OCI-LY7 (cell line): ENCODE data around the gene UBE4B. TPM values are rescaled to one million over a fixed set of nuclear protein-coding genes. Genes with fewer than 3 reads are reported as not detected.

Source experiments
- Bru-seq: library from RNA; stranded (reverse); fragments of 400-500 nt; gene quantifications from one replicate; lab custom pipeline; 2021; lab: Mats Ljungman, UMichigan
- BruChase-seq, 2 experiments: library from RNA; stranded (reverse); fragments of 400-500 nt; gene quantifications; one replicate each; lab custom pipeline; 2021; lab: Mats Ljungman, UMichigan
- BruUV-seq: library from RNA; stranded (reverse); fragments of 400-500 nt; replicated peaks from 2 replicates; lab custom pipeline; 2021; lab: Mats Ljungman, UMichigan
- CTCF ChIA-PET: fragments of 300-600 bp; sonication (Branson Sonifier 250); formaldehyde crosslinking; loops from one replicate; lab custom pipeline; 2022; ENCODE audit warnings: antibody characterized with exemption; ENCODE audit not compliant: unreplicated experiment; lab: Charles Lee
- POLR2A ChIA-PET: fragments of 300-600 bp; sonication (Branson Sonifier 250); formaldehyde crosslinking; loops from one replicate; lab custom pipeline; 2022; ENCODE audit warnings: antibody characterized with exemption; lab: Charles Lee
- DNase-seq: peaks from one replicate; pipeline ENCODE4 v3.0.0-alpha.2; 2015; ENCODE audit warnings: low spot score
- H2AFZ ChIP-seq: fragments of 200-600 bp; sonication (generic), shearing (Covaris generic); 2 replicates; pipeline ENCODE4 v1.6.1; 2014; ENCODE audit warnings: mild to moderate bottlenecking, antibody characterized with exemption, low read length, moderate library complexity
- H3K27ac ChIP-seq: fragments of 200-600 bp; sonication (generic); 2 replicates; pipeline ENCODE4 v1.5.1; 2014; ENCODE audit warnings: mixed run types, low read depth, mild to moderate bottlenecking, moderate library complexity, low read length, inconsistent platforms; ENCODE audit not compliant: poor library complexity, severe bottlenecking
- H3K36me3 ChIP-seq: fragments of 200-600 bp; sonication (generic); 2 replicates; pipeline ENCODE4 v1.6.1; 2014; ENCODE audit warnings: mild to moderate bottlenecking, antibody characterized with exemption, low read length, moderate library complexity, mixed read lengths; ENCODE audit not compliant: insufficient read depth
- H3K4me1 ChIP-seq: fragments of 200-600 bp; sonication (generic); 2 replicates; pipeline ENCODE4 v1.5.1; 2014; ENCODE audit warnings: mild to moderate bottlenecking, low read length; ENCODE audit not compliant: insufficient read depth, poor library complexity, severe bottlenecking
- H3K4me2 ChIP-seq: fragments of 200-600 bp; sonication (generic); 2 replicates; pipeline ENCODE4 v1.6.1; 2014; ENCODE audit warnings: mild to moderate bottlenecking, low read length
- H3K4me3 ChIP-seq: fragments of 200-600 bp; sonication (generic); 2 replicates; pipeline ENCODE4 v1.5.1; 2014; ENCODE audit warnings: mild to moderate bottlenecking, low read depth, low read length; ENCODE audit not compliant: poor library complexity, severe bottlenecking
- H3K79me2 ChIP-seq: fragments of 200-600 bp; sonication (generic); 2 replicates; pipeline ENCODE4 v1.6.1; 2016; ENCODE audit warnings: low read depth, mild to moderate bottlenecking, low read length, moderate library complexity, mixed read lengths; ENCODE audit not compliant: insufficient read depth
- H3K9me2 ChIP-seq: fragments of 200-600 bp; sonication (generic); 2 replicates; pipeline ENCODE4 v1.6.1; 2016; ENCODE audit warnings: mild to moderate bottlenecking, low read length, mixed read lengths; ENCODE audit not compliant: insufficient read depth
- H3K9me3 ChIP-seq: fragments of 200-600 bp; sonication (generic); 2 replicates; pipeline ENCODE4 v1.6.1; 2014; ENCODE audit warnings: mild to moderate bottlenecking, mixed run types, low read length, mixed read lengths
- H4K20me1 ChIP-seq: fragments of 200-600 bp; sonication (generic); 2 replicates; pipeline ENCODE4 v1.6.1; 2014; ENCODE audit warnings: mild to moderate bottlenecking, antibody characterized with exemption, low read length, moderate library complexity, mixed read lengths; ENCODE audit not compliant: insufficient read depth
- CTCF ChIP-seq: fragments of 200-600 bp; sonication (generic); conservative IDR thresholded peaks from 2 replicates; pipeline ENCODE4 v1.5.1; 2014; ENCODE audit warnings: mild to moderate bottlenecking, antibody characterized with exemption, low read length, moderate library complexity, mixed read lengths
- EZH2phosphoT487 ChIP-seq: fragments of 200-600 bp; sonication (generic); IDR thresholded peaks from 2 replicates; pipeline ENCODE4 v1.6.1; 2018; ENCODE audit warnings: low read depth, borderline replicate concordance, mild to moderate bottlenecking, mixed run types, antibody characterized with exemption, low read length, moderate library complexity, mixed read lengths
- intact Hi-C: fragments of 100-400 bp; cut with micrococcal nuclease; formaldehyde crosslinking; loops from one replicate; pipeline ENCODE4 v1.10.0; 2022; ENCODE audit not compliant: unreplicated experiment
- long read RNA-seq: library from polyadenylated mRNA; stranded (forward); transcript quantifications from one replicate; pipeline ENCODE4 v2.0.0, GENCODE V29; 2022
- total RNA-seq, 2 experiments: library from RNA; depleted of rRNA in 1 of 2; stranded (reverse); fragments of >200 nt in 1 of 2; shearing (Covaris generic) in 1 of 2; gene quantifications; 2 replicates each; pipeline ENCODE4 v1.2.3, GENCODE V29; 2014 to 2022

The UBE4B gene
- 19.7 and 21.5 TPM in 2 replicates for total RNA-seq (2014; rRNA removed; shearing (Covaris generic))
- 40.7 and 40.9 TPM in 2 replicates for total RNA-seq (2022)
- percentile 68 among the genes with signal in this experiment for Bru-seq, nascent RNA
- BruChase-seq, experiment 1, labeled RNA remaining after a 6-hour chase: percentile 78 among the genes with signal in this experiment
- BruChase-seq, experiment 2, labeled RNA remaining after a 2-hour chase: percentile 72 among the genes with signal in this experiment
- long read RNA-seq, full-length matches to known transcripts: 9 of 21 reads
- long read RNA-seq, partial matches to known transcripts: 8 of 21 reads
- long read RNA-seq, other reads (novel, unspliced or antisense): 4 of 21 reads

GRCh38 chr1:10032590-10033358 is at the start of gene UBE4B:
UBE4B (plus strand) TSS chr1:10032958; CDS start chr1:10033671, 713 bp downstream.
- DNase-seq: peak; percentile 98
- BruUV-seq: TSS peak; percentile 85

GRCh38 chr1:9984253-9984652 is 48.5 kb upstream of the UBE4B start:
- Histone ChIP-seq H4K20me1 (no peaks in the 10 kb centered on the region), H3K9me2 (no peaks in the 10 kb centered on the region), H3K27ac (no peak overlapping the region), H3K4me3 (no peak overlapping the region), H3K36me3 (no peaks in the 10 kb centered on the region; the same call in 1 of the 2 replicates), H3K4me1 (no peaks in the 10 kb centered on the region), H3K79me2 (no peaks in the 10 kb centered on the region), H2AFZ (no peak overlapping the region), H3K9me3 (no peaks in the 10 kb centered on the region), H3K4me2 (no peak overlapping the region)
- BruUV-seq: no TSS peak
- ChIA-PET CTCF (no interaction called here), POLR2A (no interaction called here)
- no peak for DNase-seq
- TF ChIP-seq CTCF (no peak), EZH2phosphoT487 (no peak)
- intact Hi-C loops: no loop called here

More at GRCh38 chr1:10032590-10033358, at the start of gene UBE4B:
- peak within 1 kb of the TSS; percentile 91 for H3K4me2 ChIP-seq
- TF ChIP-seq CTCF (peak; percentile 84), EZH2phosphoT487 (no peak)
- intact Hi-C loops: loop anchor here (1.0 to 10.0 kb wide), 6 partner anchors 82 to 442 kb away; partner anchors contain the start of genes DFFA, LZIC, NMNAT1 and PEX14
- H3K4me3 ChIP-seq: peak within 1 kb of the TSS; percentile 98
- peaks cover 18% of the 10 kb centered on the region; the same call in 1 of the 2 replicates for H3K36me3 ChIP-seq
- peak within 1 kb of the TSS; percentile 100 for H2AFZ ChIP-seq
- ChIA-PET POLR2A (no interaction called here), CTCF (interaction anchor here (1.0 kb wide), 1 partner anchor 82 kb away, joined by 7 read pairs; no protein-coding TSS in a partner anchor)
- H3K9me3 ChIP-seq: no peaks in the 10 kb centered on the region
- no peaks in the 10 kb centered on the region for H3K9me2 ChIP-seq
- peak within 1 kb of the TSS; percentile 80 for H3K27ac ChIP-seq
- H3K4me1 ChIP-seq: peaks cover 16% of the 10 kb centered on the region
- peaks cover 39% of the 10 kb centered on the region for H3K79me2 ChIP-seq
- H4K20me1 ChIP-seq: peaks cover 10% of the 10 kb centered on the region; the same call in 1 of the 2 replicates
